GM18858 (cell line): ENCODE results near the gene SFMBT1.
"Not testable (repeated sequence)": the region's sequence is repeated elsewhere in the genome, so short reads cannot be mapped to it uniquely, and the experiment has no call there.

Experiments used
- ATAC-seq: cut with Tn5 transposase; IDR thresholded peaks from one replicate; pipeline ENCODE4 v1.9.1; 2021; ENCODE audit not compliant: unreplicated experiment

SFMBT1 gene

DNA sequence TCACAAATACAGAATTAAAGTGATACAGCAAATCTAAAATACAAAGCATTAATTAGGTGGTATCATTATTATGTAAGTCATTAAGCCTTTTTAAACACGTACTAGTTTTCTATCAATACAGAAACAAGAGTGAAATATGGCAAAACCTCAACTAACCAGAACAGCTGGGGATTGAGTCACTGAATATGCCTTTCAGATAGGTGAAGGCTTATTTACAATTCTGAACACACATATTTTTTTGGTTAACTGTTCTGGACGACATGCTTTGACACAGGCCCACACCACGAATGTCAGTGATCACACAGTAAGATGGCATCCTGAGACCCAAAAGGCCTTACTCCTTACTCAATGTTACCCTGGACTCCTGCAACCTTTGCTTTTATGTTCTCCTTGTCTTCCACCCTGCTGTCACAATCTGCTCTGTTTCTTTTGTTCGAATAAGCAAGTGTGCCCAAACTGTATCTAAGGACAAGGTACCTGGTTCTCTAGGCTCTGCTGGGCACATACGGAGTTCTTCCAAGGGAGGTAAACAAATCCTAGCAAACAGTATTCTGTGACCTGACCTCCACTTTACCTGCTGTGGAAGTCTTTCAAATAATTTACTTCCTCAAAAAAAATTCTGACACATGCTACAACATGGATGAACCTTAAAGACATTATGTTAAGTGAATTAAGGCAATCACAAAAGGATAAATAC is 7.0 kb downstream of the SFMBT1 start:
- ATAC-seq: no peak

DNA sequence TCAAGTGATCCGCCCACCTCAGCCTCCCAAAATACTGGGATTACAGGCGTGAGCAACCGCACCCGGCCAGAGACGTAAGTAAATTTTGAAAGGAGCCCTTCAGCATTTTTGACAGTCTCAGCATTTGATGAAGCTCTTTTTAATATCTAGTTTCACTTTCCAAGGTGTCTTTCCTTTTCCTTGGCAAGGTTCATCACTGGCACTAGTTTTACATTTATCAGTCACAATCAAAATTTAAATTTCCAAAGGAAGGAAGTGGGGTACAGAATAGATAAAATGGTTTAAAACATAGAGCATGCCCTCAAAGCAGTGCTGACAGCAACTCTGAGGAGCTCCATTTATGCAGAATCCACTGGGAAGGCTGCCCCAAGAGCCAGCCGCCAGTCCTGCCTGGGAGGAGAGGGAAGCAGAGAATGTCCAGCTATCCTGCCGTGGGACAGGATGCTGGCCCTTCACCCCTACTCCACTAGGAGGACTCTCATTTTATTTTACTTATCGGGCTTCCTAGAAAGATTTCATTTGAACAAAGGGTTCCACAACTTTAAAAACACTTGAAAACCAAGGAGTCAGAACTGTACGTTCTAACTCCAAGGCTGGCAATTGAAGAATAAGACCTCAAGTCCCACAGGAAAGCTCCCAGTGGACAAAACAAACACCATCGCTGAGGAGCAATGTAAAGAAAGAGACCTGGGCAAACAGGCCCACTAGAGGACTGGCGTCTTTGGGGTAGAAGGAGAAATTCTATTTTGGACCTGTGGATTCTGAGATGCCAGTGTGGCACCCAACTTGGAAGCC is 9.9 kb downstream of the SFMBT1 start:
- no peak for ATAC-seq

DNA sequence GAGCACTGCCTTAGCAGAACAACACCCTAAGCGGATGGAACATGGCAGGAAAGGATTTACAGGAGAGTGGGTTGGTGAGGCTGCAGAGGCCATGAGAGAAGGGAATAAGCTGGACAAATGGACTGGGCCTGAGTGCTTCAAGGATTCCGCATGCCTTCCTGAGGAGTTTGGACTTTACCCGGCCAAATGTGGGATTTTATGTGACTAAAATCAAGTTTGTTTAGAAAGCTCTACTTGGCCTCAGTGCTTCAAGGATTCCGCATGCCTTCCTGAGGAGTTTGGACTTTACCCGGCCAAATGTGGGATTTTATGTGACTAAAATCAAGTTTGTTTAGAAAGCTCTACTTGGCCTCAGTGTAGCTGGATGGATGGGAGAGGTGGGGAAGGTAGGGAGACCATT is 10.9 kb downstream of the SFMBT1 start:
- not testable (repeated sequence) for ATAC-seq

DNA sequence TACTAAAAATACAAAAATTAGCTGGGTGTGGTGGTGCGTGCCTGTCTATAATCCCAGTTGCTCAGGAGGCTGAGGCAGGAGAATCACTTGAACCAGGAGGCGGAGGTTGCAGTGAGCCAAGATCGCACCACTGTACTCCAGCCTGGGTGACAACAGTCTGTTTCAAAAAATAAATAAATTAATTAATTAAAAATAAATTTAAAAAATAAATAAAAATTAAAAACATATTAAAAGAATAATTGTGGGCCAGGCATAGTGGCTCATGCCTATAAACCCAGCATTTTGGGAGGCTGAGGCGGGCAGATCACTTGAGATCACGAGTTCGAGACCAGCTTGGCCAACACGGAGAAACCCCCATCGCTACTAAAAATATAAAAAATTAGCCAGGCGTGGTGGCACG is 11.5 kb downstream of the SFMBT1 start:
- not testable (repeated sequence) for ATAC-seq

DNA sequence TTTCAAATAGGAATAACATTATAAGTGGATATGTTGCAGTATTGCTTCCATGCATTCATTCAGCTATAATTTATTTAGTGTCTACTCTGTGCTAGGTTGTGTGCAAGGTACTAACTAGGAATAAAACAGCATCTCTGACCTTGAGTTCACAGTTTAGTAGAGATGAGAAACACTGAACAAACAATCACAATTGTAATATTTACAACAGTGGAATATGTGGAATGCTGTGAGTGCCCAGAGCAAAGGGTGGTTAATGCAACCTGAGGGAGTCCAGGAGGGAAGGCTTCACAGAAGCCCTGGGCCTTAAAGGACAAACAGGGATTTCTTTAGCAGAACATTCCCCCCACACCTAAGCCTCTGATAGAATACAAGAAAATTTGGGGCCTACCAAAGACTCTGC is 13.3 kb downstream of the SFMBT1 start:
- no peak for ATAC-seq

DNA sequence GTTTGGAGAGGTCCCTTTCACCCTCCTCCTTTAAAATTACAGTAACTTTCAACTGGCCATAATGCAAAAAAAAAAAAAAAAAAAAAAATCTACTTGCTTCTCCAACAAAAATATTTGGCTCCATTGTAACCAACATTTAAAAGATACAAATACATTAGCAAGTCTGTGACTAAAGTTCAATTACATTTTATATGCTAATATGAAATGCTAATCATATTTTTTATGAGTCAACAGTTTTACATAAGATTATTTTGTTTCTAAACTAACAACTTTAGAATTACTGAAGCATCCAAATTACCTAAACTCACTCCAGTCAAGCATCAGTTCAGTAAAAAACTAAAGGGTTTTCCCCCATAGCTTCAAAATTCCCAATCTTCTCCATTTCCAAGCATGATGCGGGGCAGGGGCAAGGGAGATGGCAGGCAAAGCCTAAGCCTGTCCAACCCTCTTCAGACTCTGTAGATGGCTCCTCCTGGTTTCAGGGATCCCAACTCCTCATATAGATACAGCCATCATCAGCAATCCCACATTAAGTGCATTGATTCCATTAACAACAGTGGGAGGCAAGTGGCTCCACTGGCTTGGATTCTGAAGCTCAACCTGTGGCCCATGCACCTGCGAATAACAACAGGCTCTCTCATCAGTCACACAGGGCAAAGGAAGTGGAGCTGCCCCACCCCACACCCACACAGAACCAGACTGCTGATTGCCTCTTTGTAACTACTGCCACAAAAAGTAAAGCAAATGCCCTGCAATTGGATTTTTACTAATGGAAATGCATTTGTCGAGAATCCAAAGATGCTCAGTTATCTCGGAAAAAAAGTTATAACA is 15.0 kb downstream of the SFMBT1 start:
- no peak for ATAC-seq

DNA sequence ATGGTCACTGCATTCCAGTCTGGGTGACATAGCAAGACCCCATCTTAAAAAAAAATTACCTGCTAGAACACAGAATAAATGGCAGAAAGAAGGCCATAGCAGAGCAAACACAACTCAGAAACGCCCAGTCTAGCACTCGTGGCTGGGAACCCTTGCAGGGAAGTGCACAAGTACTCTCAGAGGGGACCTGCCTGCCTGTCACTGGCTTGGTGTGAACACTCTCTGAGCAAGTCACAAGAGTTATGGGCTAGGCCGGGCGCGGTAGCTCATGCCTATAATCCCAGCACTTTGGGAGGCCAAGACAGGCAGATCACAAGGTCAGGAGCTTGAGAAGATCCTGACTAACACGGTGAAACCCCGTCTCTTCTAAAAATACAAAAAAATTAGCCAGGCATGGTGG is 17.2 kb downstream of the SFMBT1 start:
- no peak for ATAC-seq

DNA sequence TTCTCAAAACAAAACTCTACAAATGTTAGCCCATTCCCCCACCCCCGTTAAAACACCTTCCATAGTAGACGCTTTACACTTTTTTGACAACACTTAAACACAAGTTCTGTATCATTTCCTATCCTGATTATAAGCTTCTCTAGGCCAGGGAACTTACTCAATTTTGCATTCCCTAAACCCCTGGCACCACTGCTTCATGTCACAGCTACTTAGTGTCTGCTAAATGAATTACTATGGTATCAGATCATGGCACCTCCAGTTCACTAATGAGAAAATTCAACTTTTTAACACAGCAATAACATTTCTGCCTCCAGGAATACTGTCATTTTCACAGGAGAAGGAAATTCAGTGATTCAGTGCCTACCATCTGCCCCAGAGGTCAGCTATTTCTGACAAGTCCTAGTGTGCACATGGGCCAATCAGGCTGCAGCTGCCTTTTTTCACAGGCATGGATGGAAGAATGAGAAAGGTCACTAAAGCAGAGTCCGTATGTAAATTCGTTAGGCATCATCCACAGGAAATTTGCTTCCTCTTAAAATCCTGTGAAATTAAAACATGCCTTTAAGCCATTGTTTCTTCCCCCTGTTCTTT is 18.5 kb downstream of the SFMBT1 start:
- ATAC-seq: no peak

DNA sequence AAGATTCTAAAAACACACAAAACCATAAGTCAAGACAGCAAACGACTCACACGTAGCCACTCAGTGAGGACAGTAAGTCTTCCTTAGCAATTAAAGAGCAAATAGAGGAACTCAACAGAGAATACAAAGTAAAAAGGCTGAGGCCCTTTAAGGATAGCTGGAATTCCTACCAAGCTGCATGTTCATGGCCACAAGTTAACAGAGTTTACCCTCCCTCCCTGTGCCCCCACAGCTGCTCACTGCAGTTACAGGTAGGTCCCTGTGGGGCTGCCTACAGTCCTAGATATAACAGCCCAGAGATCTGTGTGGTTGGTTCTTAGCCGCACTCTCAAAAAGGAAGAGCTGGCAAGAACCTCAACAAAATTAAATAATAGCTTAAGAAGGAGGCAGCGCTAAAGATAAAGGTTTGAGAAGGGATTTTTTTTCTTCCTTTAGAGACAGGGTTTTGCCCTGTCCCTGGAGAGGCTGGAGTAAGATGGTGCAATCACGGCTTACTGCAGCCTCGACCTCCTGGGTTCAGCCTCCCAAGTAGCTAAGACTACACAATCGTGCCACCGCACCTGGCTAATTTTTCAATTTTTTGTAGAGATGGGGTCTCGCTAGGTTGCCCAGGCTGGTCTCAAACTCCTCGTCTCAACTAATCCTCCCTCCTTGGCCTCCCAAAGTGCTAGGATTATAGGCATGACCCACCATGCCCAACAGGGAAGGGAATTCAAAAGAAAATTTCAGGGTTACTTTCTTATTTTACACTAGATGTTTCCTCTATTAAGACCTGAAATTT is 19.3 kb downstream of the SFMBT1 start:
- ATAC-seq: no peak

DNA sequence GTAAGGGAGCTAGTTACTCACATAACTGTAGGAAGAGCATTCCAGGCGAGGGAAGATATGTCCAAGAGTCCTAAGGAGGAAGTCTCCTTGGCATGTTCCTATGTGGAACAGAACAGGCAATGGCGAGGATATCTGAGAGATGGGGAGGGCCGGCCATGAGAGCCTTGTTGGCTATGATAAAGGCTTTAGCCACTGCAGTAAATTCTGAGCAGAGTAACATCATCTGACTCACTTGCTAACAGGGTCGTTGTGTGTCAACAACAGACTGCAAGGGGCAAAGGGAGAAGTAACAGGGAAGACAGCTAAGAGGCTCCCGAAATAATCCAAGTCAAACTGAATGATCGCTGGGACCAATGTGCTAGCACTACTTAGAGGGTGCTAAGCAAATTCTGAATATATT is 21.6 kb downstream of the SFMBT1 start:
- no peak for ATAC-seq

DNA sequence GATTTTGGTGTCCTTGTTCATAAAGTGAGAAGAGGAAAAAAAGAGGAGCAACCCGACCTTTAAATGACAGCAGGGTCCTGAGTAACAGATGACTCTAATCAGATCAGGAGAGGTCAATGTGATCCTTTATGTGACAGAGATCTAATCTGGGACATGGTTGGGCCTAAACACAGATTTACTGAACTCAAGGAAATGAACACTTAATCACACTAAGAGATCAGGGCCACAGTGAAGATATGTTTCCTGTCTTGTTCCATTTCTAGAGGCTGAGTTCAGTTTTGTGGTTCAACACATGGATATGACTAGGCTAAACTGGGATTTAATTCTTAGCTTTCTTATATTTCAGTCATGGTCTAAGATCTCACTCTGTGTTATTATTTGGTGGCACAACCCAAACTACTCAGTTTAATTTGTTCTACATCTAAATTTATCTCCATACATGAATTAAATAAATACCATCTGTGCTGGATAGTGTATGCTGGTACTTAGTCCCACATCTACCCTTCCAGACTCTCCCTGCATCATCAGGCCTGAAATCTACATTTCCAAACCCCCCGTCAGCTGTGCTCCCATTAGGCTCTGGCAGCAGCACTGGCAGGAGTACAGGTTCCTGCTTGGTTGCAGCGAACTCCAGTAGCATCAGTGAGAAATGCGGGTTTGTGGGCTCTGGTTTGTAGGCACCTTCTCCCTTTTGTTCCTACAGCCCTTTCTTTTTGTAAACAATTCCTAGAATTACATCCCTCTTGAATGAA is 22.6 kb downstream of the SFMBT1 start:
- ATAC-seq: no peak

DNA sequence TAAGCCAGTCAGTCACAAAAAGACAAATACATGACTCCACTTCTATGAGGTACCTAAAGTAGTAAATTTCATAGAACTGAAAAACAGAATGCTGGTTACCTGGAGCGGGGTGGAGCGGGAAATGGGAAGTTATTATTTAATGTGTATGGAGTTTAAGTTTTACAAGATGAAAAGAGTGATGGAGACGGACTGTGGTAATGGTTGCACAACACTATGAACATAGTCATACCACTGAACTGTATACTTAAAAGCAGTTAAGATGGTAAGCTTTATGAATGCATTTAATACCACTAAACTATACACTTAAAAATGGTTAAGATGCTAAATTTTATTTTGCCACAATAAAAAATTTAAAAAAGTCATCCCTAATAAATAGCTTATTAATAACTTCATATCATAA is 23.2 kb downstream of the SFMBT1 start:
- ATAC-seq: no peak

DNA sequence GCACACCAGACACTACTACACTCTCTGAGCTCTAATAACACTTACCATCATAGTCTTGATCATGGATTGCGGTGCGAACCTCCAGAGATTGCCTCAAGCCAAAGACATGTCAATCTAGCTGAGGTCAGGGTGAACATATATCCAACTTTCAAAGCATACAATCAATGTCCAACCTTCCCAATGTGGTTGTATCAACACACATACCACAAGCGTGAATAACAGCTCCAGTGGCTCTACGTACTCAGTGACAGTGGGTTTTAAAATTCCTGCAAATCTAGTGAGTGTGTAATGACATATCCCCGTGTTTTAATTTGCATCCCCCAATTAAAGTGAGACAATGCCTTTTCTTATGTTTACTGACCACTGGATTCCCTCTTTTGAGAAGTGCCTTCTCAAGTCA is 29.6 kb downstream of the SFMBT1 start:
- no peak for ATAC-seq

DNA sequence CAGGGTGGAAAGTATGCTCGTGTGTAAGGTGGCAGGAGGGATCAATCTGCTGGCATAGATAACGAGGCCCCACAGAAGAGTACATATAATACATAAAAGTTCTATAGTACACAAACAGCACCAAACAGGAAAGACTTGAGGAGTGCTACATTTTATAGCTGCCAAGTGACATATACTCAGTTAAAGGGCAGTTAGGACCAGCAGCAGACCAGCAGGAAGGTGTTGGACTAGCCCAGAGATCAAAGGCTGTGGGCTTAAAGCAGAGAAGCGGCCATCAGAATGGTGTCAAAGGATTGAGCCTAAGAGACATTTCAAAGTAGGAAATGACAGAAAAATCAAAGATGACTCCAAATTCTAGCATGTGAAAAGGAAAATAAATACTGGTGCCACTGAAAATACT is 34.5 kb downstream of the SFMBT1 start:
- ATAC-seq: no peak

DNA sequence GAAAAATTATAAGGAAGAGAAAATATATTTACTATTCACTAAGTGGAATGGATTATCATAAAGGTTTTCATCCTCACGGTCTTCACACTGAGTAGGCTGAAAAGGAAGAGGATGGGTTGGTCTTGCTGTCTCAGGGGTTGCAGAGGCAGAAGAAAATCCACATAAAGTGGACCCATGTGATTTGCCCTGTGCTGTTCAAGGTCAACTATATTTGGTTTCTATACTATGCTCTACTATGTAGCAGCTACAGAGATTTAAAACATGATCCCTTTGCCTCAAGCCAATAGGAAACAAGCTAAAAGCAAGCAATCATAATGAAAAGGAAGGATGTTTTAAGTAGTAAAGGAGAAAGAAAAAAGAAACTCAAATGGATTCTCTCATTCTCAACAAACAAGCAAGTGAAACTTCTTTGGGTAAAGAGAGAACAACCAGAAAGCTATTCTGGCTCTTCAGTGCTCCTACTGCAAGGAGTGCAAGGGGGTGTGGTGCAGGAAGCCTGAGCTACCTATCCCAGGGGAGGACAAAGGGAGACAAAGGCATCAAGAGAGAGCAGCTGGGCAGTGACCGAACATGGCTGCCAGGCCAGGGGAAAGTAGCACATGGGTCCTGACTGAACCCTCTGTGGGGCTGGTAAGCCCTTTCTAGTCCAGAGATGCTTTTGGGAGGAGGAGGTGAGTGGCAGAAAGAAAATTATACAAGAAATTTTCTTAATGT is 35.9 kb downstream of the SFMBT1 start:
- ATAC-seq: no peak

DNA sequence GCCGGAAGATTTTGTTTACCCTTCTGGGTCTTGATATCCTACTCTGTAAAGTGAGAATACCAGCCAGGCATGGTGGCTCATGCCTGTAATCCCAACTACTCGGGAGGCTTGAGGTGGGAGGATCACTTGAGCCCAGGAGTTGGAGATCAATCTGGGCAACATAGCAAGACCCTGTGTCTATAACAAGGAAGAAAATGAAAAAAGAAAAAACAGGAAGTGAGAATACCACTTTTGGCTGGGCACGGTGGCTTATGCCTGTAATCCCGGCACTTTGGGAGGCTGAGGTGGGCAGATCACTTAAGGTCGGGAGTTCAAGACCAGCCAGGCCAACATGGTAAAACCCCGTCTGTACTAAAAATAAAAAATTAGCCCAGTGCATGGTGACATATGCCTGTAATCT is 36.9 kb downstream of the SFMBT1 start:
- no peak for ATAC-seq

DNA sequence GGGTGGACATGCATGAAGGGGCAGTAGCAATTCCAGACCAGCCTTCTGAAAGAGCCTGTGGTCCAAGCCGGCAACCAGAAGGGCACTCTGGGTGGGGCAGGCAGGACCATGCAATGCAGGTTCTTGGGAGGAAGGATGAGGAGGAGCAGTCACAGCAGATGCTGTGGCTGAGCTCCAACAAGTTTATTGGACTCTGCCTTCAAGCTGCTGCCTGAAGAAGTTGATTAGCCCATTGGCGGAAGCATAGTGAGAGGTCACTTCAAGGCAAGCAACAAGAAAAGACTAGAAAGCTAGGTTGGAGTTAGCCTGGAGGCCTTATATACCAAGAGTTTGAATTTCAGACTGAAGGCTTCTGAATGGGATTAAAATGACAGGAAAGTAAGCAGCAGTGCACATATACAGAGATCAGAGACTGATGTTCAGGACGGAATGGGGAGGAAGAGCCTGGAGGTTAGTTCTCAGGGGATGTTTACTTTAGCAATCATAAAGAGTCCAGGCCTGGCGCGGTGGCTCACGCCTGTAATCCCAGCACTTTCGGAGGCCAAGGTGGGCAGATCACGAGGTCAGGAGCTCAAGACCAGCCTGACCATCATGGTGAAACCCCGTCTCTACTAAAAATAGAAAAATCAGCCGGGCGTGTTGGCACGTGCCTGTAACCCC is 39.9 kb downstream of the SFMBT1 start:
- no peak for ATAC-seq

DNA sequence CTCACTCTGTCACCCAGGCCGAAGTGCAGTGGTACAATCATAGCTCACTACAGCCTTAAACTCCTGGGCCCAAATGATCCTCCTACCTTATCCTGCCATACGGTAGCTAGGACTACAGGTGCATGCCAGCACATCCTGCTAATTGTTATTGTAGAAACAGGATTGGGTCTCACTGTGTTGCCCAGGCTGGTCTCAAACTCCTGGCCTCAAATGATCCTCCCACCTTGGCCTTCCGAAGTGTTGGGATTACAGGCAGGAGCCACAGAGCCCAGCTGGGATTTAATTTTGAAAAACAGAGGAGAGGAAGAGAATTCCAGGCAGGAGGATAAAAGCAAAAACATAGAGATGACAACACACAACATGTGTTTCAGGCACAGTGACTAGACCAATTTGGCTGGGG is 40.5 kb downstream of the SFMBT1 start:
- no peak for ATAC-seq

DNA sequence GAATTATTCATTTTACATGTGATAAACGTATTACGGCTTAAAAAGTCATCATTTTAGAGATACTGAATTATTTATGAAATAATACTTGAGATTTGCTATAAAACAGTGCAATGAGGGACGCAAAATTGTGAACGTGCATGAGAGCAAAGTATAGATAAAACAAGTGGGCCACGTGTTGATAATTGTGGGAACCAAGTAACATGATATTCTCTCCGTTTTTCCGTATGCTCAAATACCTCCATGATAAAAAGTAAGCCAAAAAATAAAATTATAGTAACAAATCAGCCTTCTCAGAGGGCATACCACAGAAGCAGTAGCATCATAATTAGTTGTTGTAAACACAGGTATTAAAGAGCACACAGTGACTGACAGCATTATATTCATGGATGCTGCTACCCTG is 42.6 kb downstream of the SFMBT1 start:
- no peak for ATAC-seq
